HG03025 (cell line): Measurements from ENCODE around the gene ZNF488.

Source experiments
- ATAC-seq: cut with Tn5 transposase; IDR thresholded peaks from one replicate; pipeline ENCODE4 v1.9.1; 2021; ENCODE audit warnings: mild to moderate bottlenecking, moderate library complexity; ENCODE audit not compliant: unreplicated experiment, low FRiP score

ZNF488 gene

DNA sequence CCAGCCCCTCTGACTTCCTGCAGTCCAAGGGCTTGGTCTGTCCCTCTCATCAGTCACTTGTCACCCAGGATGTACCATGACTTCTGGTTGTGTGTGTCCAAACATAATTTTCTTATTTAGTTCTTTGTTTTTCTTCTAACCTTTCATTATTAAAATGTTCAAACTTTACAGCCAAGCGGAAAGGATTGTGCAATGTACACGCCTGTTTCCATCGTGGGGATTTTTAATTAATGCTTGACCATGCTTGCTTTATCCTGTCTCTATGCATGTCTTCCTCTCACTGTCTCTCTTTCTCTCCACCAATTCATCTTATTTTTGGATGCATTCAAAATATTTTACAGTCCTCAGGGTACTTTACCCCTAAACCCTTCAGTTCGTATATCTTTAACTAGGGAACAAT lies 26.2 kb upstream of the ZNF488 start:
- ATAC-seq: no peak

DNA sequence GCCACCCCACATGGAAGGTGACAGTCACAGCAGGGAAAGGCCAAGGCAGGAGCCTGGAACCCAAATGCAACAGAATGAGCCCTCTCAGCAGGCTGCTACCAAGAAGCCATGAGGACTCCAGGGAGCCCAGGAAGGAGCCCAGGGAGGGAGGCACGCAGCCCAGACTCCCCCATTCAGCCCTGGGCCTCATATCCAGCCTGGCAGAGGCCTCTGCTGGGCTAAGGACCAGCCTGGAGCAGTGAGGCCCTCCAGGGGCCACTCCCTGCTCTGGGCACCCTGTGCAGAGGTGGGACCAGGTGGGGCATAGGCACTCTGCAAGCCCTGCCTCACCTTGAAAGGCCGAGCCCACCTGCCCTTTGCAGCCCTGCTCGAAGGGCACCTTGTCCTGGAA lies 25.8 kb upstream of the ZNF488 start:
- no peak for ATAC-seq

DNA sequence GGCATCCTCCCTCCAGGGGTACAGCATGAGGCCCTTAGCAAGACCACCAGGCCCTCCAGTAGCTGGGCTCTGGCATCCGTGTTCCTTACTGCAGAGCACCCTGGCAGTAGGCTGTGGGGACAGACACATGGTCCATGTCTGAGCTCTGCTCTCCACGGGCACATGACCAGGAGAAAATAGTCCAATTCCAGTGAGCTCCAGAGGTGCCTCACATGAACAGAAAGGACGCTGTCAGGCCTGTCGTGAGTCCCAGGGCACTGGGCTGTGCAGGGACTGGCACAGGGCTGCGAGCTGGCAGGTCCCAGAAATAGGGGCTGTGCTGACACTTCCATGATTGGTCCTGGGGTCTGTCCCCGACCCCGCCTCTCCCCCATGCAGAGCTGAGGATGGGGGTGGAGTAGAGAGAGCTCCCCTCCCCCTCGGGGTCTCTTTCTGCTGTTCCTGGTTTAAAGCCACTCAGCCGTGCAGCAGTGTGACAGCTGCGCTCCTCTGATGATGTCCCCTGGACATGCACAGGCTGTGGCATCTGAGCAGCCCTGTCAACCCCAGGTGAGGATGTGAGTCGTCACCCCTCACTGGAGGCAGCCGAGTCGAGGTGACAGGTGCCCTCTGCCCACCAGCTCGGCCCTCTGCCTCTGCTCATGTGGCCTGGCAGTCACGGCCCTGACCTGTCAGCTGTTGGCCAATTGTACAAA lies 25.2 kb upstream of the ZNF488 start:
- ATAC-seq: no peak

- ATAC-seq: no peak
Measured at GRCh38 chr10:47408606-47409005, 24.5 kb upstream of the ZNF488 start.

GRCh38 chr10:47406870-47407691 lies 23.0 kb upstream of the ZNF488 start:
- ATAC-seq: no peak

DNA sequence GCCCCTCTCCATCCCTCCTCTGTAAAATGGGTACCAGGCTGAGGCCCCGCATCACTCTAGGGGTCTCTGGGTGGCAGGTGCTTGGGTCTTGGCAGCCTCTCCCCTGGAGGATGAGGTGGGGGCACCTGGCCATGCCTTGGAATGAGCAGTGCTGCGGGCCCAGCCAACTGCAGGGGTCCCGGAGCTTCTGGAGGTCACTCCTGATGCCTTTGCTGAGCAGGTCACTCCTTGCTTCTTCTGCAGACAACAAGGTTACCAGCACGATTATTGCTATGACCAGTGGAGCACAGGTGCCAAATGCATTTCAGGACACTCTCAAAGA lies 22.4 kb upstream of the ZNF488 start:
- ATAC-seq: no peak

GRCh38 chr10:47405857-47406547 lies 21.9 kb upstream of the ZNF488 start:
- ATAC-seq: no peak

- ATAC-seq: no peak
Measured at GRCh38 chr10:47404937-47405336, 20.8 kb upstream of the ZNF488 start.

GRCh38 chr10:47404446-47404845 lies 20.4 kb upstream of the ZNF488 start:
- ATAC-seq: no peak

GRCh38 chr10:47403446-47404318 lies 19.6 kb upstream of the ZNF488 start:
- ATAC-seq: no peak

DNA sequence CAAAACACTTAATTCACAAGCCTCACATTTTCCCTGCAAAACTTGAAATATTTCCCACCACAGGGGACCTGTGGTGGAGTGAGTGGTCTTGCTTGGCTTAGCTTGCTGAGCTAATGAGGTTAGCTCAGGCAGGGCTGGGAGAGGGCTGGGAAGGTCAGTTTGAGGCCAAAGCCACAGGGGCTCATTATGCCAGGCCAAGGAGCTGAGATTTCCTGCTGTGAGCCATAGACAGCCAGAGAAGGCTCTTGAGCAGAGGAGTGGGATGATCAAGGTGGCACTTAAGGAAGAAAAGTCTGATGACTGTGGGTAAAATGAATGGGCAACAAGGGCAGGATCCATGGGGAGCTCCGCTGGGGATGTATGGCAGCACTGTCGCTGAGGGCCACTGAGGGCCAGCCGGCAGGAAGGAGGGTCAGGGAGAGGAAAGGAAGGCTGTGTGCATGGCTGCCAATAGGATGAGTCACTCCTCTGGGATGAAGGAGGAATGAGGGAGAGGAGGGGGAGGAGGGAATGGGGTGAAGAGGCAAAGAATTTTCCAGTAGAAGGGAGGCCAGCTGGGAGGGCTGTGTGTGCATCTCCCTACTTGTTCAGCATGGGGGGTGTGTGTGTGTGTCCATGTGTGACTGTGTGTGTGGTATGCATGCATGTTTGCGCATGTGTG lies 18.7 kb upstream of the ZNF488 start:
- ATAC-seq: no peak

DNA sequence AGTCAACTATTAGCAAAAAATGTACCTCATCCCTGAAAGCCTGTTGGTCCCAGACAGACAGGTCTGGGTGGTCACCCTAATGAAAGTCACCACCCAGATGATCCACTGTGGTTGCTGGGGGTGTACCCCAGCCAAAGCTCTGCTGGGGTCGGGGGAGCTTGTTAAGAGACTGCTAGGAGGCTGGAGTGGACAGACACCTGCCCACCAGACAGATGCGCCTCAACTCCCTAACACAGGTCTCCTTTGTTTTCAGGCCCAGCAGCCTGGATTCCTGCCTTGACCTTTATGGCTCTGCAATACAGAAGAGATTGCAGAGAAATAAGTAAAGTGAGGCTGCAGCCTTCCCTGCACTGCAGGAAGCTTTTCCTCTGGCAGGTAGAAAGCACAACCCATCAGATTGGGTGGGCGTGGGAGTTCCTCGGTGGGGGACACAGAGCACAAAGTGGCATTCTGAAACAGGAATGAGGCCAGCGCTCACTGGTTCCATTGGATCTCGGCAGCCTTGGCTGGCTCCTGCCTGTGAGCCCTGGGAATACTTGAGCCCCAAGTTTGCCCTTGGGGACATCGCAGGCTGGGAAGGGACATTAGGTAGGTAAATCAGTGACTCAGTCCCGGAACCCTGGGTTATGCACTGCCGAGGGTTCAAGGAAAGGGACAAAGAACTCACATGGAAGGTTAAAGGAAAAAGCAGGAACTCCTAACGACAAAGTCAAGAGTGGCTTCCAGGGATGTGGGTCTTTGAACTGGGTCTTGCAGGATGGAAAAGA lies 18.0 kb upstream of the ZNF488 start:
- no peak for ATAC-seq

DNA sequence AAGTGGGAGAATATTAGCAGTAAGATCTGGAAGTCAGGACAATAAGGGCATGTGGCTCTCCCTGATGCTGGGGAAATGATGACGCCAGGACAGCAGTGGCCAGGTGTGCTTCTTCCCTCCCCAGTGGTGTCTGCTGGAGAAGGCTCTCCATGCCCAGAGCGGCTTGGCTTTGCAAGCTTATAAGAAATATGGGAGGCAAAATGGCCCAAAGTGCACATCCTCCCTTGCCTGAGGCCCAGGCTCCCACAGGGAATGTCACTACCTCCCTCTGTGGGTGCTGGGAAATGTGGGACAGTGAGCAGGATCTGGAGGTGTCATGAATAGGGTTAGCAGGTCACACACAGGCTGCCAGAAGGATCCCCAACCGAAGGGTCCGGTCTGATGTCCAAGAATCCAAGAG lies 17.1 kb upstream of the ZNF488 start:
- no peak for ATAC-seq

DNA sequence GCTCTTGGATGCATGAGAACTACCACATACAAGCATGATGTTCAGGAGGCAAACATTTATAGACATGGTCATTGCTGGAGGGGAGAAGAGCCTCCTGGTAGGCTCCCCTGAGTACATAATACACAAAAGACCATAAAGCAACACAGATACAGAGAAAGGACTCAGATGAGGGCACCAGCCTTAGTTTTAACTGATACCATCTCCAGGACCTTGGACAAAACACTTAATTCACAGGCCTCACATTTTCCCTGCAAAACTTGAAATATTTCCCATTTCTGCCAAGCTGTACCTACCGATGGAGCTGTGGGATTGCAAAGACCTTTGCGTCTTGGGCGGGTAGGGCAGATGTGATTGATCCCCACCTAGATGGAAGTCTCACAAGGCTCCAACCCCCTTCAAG lies 16.7 kb upstream of the ZNF488 start:
- no peak for ATAC-seq

DNA sequence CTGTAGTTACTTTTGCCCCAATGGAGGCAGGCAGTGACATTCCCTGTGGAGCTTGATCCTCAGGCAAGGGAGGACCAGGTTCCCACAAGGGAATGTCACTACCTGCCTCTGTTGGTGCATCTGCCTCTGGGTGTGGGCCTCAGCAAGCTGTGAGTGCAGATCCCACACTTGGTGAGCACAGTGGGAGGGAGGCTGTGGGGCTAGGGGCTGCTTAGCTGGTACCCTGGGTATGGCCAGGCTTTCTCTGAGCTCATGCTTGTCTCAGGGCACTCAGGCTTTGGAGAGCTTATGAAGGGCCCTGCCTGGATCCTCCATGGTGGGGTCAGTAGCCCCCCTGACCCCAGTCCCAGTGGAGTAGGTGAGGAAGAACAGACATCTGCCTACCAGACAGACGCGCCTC lies 16.2 kb upstream of the ZNF488 start:
- no peak for ATAC-seq

GRCh38 chr10:47397256-47397655 lies 13.2 kb upstream of the ZNF488 start:
- ATAC-seq: no peak

DNA sequence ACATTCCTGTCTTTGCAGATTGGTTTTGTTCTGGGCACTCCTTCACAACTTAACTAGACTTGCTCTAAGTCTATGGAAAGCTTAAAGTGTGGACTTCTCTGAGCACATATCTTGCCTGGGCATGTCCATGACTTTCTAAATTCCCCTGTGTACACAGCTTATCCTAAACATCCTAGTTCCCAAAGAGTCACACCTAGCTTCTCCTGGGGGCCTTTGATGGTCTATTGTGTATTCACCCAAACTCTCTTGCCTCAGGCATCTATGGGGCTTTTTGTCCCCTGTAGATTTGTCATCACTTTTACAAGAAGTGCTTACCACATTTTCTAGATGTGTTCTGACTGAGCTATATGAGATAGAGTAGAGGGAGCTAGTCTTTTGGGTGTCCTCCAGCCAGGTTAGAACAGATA lies 12.2 kb upstream of the ZNF488 start:
- no peak for ATAC-seq

GRCh38 chr10:47389619-47390018 lies 5.5 kb upstream of the ZNF488 start:
- no peak for ATAC-seq

DNA sequence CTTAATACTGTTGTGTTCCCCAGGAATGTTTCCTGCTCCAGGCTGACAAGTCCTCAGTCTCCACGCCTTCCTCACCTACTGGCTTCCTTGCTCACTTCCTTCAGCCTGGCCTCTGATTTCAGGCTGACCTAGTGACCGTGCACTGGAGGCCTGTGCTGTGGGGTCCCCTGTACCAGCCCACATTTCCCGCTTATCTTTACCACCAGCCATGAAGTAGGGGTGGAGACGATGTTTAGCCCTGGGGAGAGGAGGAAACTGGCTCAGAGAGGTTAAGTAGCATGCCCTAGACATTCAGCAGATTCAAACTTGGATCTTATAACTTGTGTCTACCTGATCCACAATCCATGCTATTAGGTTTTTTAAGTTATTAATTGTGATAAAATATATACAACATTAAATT lies 4.8 kb upstream of the ZNF488 start:
- no peak for ATAC-seq
